ENCODE measurements around the gene EFNA2. TPM values are rescaled to one million over a fixed set of nuclear protein-coding genes. Genes with fewer than 3 reads are reported as not detected.

The EFNA2 gene
- total and polyA plus RNA-seq, 2 of the 8 experiments (the other 6 are each of a cell fraction or from before 2014, with no cell fraction given), result 4.0 to 7.0 TPM

DNA sequence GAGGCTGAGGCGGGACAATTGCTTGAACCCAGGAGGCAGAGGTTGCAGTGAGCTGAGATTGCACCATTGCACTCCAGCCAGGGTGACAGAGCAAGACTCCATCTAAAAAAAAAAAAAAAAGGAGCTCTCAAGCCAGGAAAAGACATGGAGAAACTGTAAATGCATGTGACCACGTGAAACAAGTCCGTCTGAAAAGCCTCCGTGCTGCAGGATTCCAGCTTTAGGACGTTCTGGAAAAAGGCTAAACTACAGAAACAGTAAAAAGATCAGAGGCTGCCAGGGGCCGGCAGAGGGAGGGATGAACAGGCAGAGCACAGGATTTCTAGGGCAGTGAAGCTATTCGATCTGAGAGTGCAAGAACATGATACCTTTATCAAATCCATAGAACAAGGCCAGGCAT lies 57.4 kb downstream of the EFNA2 start (continued):
- TF ChIP-seq, protein P1, sequence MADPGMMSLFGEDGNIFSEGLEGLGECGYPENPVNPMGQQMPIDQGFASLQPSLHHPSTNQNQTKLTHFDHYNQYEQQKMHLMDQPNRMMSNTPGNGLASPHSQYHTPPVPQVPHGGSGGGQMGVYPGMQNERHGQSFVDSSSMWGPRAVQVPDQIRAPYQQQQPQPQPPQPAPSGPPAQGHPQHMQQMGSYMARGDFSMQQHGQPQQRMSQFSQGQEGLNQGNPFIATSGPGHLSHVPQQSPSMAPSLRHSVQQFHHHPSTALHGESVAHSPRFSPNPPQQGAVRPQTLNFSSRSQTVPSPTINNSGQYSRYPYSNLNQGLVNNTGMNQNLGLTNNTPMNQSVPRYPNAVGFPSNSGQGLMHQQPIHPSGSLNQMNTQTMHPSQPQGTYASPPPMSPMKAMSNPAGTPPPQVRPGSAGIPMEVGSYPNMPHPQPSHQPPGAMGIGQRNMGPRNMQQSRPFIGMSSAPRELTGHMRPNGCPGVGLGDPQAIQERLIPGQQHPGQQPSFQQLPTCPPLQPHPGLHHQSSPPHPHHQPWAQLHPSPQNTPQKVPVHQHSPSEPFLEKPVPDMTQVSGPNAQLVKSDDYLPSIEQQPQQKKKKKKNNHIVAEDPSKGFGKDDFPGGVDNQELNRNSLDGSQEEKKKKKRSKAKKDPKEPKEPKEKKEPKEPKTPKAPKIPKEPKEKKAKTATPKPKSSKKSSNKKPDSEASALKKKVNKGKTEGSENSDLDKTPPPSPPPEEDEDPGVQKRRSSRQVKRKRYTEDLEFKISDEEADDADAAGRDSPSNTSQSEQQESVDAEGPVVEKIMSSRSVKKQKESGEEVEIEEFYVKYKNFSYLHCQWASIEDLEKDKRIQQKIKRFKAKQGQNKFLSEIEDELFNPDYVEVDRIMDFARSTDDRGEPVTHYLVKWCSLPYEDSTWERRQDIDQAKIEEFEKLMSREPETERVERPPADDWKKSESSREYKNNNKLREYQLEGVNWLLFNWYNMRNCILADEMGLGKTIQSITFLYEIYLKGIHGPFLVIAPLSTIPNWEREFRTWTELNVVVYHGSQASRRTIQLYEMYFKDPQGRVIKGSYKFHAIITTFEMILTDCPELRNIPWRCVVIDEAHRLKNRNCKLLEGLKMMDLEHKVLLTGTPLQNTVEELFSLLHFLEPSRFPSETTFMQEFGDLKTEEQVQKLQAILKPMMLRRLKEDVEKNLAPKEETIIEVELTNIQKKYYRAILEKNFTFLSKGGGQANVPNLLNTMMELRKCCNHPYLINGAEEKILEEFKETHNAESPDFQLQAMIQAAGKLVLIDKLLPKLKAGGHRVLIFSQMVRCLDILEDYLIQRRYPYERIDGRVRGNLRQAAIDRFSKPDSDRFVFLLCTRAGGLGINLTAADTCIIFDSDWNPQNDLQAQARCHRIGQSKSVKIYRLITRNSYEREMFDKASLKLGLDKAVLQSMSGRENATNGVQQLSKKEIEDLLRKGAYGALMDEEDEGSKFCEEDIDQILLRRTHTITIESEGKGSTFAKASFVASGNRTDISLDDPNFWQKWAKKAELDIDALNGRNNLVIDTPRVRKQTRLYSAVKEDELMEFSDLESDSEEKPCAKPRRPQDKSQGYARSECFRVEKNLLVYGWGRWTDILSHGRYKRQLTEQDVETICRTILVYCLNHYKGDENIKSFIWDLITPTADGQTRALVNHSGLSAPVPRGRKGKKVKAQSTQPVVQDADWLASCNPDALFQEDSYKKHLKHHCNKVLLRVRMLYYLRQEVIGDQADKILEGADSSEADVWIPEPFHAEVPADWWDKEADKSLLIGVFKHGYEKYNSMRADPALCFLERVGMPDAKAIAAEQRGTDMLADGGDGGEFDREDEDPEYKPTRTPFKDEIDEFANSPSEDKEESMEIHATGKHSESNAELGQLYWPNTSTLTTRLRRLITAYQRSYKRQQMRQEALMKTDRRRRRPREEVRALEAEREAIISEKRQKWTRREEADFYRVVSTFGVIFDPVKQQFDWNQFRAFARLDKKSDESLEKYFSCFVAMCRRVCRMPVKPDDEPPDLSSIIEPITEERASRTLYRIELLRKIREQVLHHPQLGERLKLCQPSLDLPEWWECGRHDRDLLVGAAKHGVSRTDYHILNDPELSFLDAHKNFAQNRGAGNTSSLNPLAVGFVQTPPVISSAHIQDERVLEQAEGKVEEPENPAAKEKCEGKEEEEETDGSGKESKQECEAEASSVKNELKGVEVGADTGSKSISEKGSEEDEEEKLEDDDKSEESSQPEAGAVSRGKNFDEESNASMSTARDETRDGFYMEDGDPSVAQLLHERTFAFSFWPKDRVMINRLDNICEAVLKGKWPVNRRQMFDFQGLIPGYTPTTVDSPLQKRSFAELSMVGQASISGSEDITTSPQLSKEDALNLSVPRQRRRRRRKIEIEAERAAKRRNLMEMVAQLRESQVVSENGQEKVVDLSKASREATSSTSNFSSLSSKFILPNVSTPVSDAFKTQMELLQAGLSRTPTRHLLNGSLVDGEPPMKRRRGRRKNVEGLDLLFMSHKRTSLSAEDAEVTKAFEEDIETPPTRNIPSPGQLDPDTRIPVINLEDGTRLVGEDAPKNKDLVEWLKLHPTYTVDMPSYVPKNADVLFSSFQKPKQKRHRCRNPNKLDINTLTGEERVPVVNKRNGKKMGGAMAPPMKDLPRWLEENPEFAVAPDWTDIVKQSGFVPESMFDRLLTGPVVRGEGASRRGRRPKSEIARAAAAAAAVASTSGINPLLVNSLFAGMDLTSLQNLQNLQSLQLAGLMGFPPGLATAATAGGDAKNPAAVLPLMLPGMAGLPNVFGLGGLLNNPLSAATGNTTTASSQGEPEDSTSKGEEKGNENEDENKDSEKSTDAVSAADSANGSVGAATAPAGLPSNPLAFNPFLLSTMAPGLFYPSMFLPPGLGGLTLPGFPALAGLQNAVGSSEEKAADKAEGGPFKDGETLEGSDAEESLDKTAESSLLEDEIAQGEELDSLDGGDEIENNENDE (IDR thresholded peaks at IDR 0.05; ENCODE audit: insufficient replicate concordance, low read length), result no peak
- TF ChIP-seq TCF12 (IDR thresholded peaks at IDR 0.05; ENCODE audit: low read depth, low read length) (no peak), EP300 (IDR thresholded peaks at IDR 0.05; ENCODE audit: borderline replicate concordance in 1 of 2, low read depth in 2 of 2, low read length in 2 of 2) (no peak), NANOG (IDR thresholded peaks at IDR 0.05; ENCODE audit: insufficient read depth, low read depth, low read length, poor library complexity, severe bottlenecking) (no peak)
